Naive thymus-derived CD4-positive, alpha-beta T cell (primary cell): Measurements from ENCODE around the gene TMEM266. TPM values are rescaled to one million over a fixed set of nuclear protein-coding genes. Genes with fewer than 3 reads are reported as not detected.
A peak's percentile ranks its signal among the peaks of the same experiment; 100 is the strongest.

Experiments used
- ATAC-seq: fragments of 150-1000 bp; cut with Tn5 transposase; 2 replicates; pipeline ENCODE4 v1.10.0; 2021; ENCODE audit warnings: mild to moderate bottlenecking, moderate library complexity
- CTCF ChIA-PET: fragments of 350-600 bp; sonication (Branson Sonifier 250); formaldehyde crosslinking; loops from one replicate; lab custom pipeline; 2021; ENCODE audit warnings: antibody characterized with exemption; lab: Charles Lee
- POLR2A ChIA-PET: fragments of 350-600 bp; sonication (Branson Sonifier 250); formaldehyde crosslinking; loops from one replicate; lab custom pipeline; 2021; ENCODE audit warnings: antibody characterized with exemption, inconsistent platforms; lab: Charles Lee
- DNase-seq, 9 donors: peaks; one replicate each; pipeline versions ENCODE4 v3.0.0 to v3.0.0-alpha.2; 2020 to 2022; ENCODE audit warnings: mixed read lengths in 1 of 9
- H3K27ac ChIP-seq: one replicate; pipeline ENCODE4 v1.7.0; 2013; ENCODE audit warnings: mild to moderate bottlenecking, low read depth, low read length, moderate library complexity
- H3K27me3 ChIP-seq, 2 donors: one replicate each; pipeline ENCODE4 v1.7.0; 2013; ENCODE audit warnings: low read length in 2 of 2, mild to moderate bottlenecking in 2 of 2, moderate library complexity in 2 of 2; ENCODE audit not compliant: control insufficient read depth in 2 of 2, insufficient read depth in 2 of 2
- H3K36me3 ChIP-seq, 3 experiments: 1 replicate in 2 of 3; 2 replicates in 1 of 3; pipeline ENCODE4 v1.7.0; 2013; ENCODE audit warnings: low read length in 3 of 3, mild to moderate bottlenecking in 3 of 3, moderate library complexity in 1 of 3; ENCODE audit not compliant: insufficient read depth in 3 of 3, control insufficient read depth in 2 of 3
- H3K4me1 ChIP-seq, 2 donors: one replicate each; pipeline ENCODE4 v1.7.0; 2013; ENCODE audit warnings: low read length in 2 of 2, mild to moderate bottlenecking in 2 of 2, moderate library complexity in 1 of 2; ENCODE audit not compliant: control insufficient read depth in 2 of 2, insufficient read depth in 2 of 2
- H3K4me3 ChIP-seq: 2 replicates; pipeline ENCODE4 v1.7.0; 2013; ENCODE audit warnings: mild to moderate bottlenecking, low read length
- H3K9me3 ChIP-seq, 3 experiments: 1 replicate in 2 of 3; 2 replicates in 1 of 3; pipeline ENCODE4 v1.7.0; 2013; ENCODE audit warnings: low read length in 3 of 3; ENCODE audit not compliant: control insufficient read depth in 2 of 3
- H3K27ac Mint-ChIP-seq, 9 donors: one replicate each; pipeline ENCODE4 v1.8.0; 2020 to 2022; ENCODE audit warnings: mixed read lengths in 9 of 9, mild to moderate bottlenecking in 8 of 9, moderate library complexity in 5 of 9, inconsistent platforms in 2 of 9
- H3K27me3 Mint-ChIP-seq, 5 donors: one replicate each; pipeline ENCODE4 v1.8.0; 2021 to 2022; ENCODE audit warnings: mixed read lengths in 5 of 5, mild to moderate bottlenecking in 1 of 5
- H3K36me3 Mint-ChIP-seq, 5 donors: one replicate each; pipeline ENCODE4 v1.8.0; 2020 to 2022; ENCODE audit warnings: mixed read lengths in 5 of 5, mild to moderate bottlenecking in 3 of 5, inconsistent platforms in 1 of 5
- H3K4me1 Mint-ChIP-seq, 7 donors: one replicate each; pipeline ENCODE4 v1.8.0; 2020 to 2022; ENCODE audit warnings: mixed read lengths in 7 of 7, mild to moderate bottlenecking in 3 of 7, inconsistent platforms in 1 of 7
- H3K4me3 Mint-ChIP-seq, 10 donors: one replicate each; pipeline ENCODE4 v1.8.0; 2020 to 2022; ENCODE audit warnings: mild to moderate bottlenecking in 10 of 10, mixed read lengths in 10 of 10, moderate library complexity in 6 of 10, inconsistent platforms in 2 of 10
- H3K9me3 Mint-ChIP-seq, 11 donors: one replicate each; pipeline ENCODE4 v1.8.0; 2020 to 2022; ENCODE audit warnings: mixed read lengths in 11 of 11, mild to moderate bottlenecking in 4 of 11, inconsistent platforms in 1 of 11, moderate library complexity in 1 of 11
- intact Hi-C, 2 donors: fragments of 100-400 bp; cut with micrococcal nuclease; formaldehyde crosslinking; loops; one replicate each; pipeline ENCODE4 v1.15.1; 2023
- polyA plus RNA-seq, 2 donors: library from polyadenylated mRNA; unstranded; fragments of 300-500 nt; fragmentation: Illumina TruSeq; gene quantifications; one replicate each; pipeline ENCODE4 v1.2.3, GENCODE V29; 2021
- total RNA-seq, 6 experiments: library from RNA in 5 of 6; stranded (reverse) in 5 of 6; gene quantifications; 1 replicate in 5 of 6; 2 replicates in 1 of 6; pipeline ENCODE4 v1.2.3 and lab custom pipeline; 2021 to 2026

Gene TMEM266
- total and polyA plus RNA-seq, 7 experiments from 2014 or later = not detected

GRCh38 chr15:76155731-76156130, 95.9 kb downstream of the TMEM266 start:
- no peaks in the 10 kb centered on the region for H3K36me3 Mint-ChIP-seq
- H3K27ac ChIP-seq = no peak overlapping the region
- H3K4me3 ChIP-seq = no peak overlapping the region
- H3K27me3 ChIP-seq = no peaks in the 10 kb centered on the region
- no peaks in the 10 kb centered on the region for H3K36me3 ChIP-seq
- CTCF ChIA-PET = interaction anchor here (0.7 to 1.9 kb wide), 2 partner anchors 16 to 33 kb away, joined by 3 to 7 read pairs; no protein-coding TSS in a partner anchor
- peaks cover 0 to 6% (median 3%) of the 10 kb centered on the region in 7 donors for H3K4me1 Mint-ChIP-seq
- H3K27ac Mint-ChIP-seq = no peak overlapping the region
- no peak overlapping the region for H3K4me3 Mint-ChIP-seq
- no peak for ATAC-seq
- H3K4me1 ChIP-seq = no peaks in the 10 kb centered on the region
- POLR2A ChIA-PET = no interaction called here
- intact Hi-C loops = no loop called here
- H3K9me3 Mint-ChIP-seq = no peaks in the 10 kb centered on the region
- no peaks in the 10 kb centered on the region for H3K9me3 ChIP-seq
- peaks cover 0 to 12% (median 3%) of the 10 kb centered on the region in 5 donors for H3K27me3 Mint-ChIP-seq
- DNase-seq = no peak

GRCh38 chr15:76158226-76158625, 98.4 kb downstream of the TMEM266 start:
- Mint-ChIP-seq H3K4me1 (no peaks in the 10 kb centered on the region), H3K9me3 (no peaks in the 10 kb centered on the region), H3K4me3 (no peak overlapping the region), H3K36me3 (no peaks in the 10 kb centered on the region), H3K27me3 (peaks cover 0 to 13% (median 2%) of the 10 kb centered on the region in 5 donors), H3K27ac (no peak overlapping the region)
- Histone ChIP-seq H3K4me3 (no peak overlapping the region), H3K4me1 (no peaks in the 10 kb centered on the region), H3K27me3 (no peaks in the 10 kb centered on the region), H3K27ac (no peak overlapping the region), H3K9me3 (no peaks in the 10 kb centered on the region), H3K36me3 (no peaks in the 10 kb centered on the region)
- ATAC-seq = no peak
- ChIA-PET CTCF (no interaction called here), POLR2A (no interaction called here)
- intact Hi-C loops = no loop called here
- no peak for DNase-seq

- POLR2A ChIA-PET = interaction anchor here (0.6 kb wide), 1 partner anchor 33 kb away, joined by 3 read pairs; no protein-coding TSS in a partner anchor
- peaks cover 0 to 2% (median 0%) of the 10 kb centered on the region in 7 donors for H3K4me1 Mint-ChIP-seq
- Histone ChIP-seq H3K27ac (no peak overlapping the region), H3K4me3 (no peak overlapping the region), H3K9me3 (no peaks in the 10 kb centered on the region), H3K4me1 (no peaks in the 10 kb centered on the region), H3K36me3 (no peaks in the 10 kb centered on the region), H3K27me3 (no peaks in the 10 kb centered on the region)
- H3K27ac Mint-ChIP-seq = no peak overlapping the region
- peaks cover 0 to 13% (median 0%) of the 10 kb centered on the region in 5 donors for H3K27me3 Mint-ChIP-seq
- intact Hi-C loops = no loop called here
- no peaks in the 10 kb centered on the region for H3K9me3 Mint-ChIP-seq
- no peak for ATAC-seq
- CTCF ChIA-PET = no interaction called here
- H3K36me3 Mint-ChIP-seq = no peaks in the 10 kb centered on the region
- H3K4me3 Mint-ChIP-seq = no peak overlapping the region
- DNase-seq = no peak
These were observed 99.0 kb downstream of the TMEM266 start for GRCh38 chr15:76158815-76159214.

DNA sequence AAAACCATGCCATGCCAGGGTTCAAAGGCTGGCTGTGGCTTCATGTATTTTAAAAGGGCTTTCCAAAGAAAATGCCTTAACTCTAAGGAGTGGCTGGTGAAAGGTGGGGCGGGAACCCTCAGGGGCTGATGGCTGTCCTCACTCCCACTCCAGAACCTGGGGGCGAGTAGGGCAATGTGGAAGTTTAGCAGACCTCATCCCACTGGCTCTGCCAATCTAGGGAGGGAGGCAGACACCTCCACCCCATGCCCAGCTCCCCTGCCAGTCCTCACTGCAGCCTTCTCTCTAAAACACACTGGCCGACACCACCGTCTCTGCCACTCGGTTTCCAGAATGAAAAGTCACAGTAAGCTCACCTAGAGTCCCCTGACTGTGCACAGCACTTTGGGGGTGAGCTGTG, 99.5 kb downstream of the TMEM266 start:
- ChIA-PET POLR2A (interaction anchor here (0.6 kb wide), 1 partner anchor 33 kb away, joined by 3 read pairs; no protein-coding TSS in a partner anchor), CTCF (no interaction called here)
- H3K4me1 Mint-ChIP-seq = peaks cover 0 to 4% (median 0%) of the 10 kb centered on the region in 7 donors
- no peaks in the 10 kb centered on the region for H3K36me3 Mint-ChIP-seq
- H3K27ac Mint-ChIP-seq = no peak overlapping the region
- no peak overlapping the region for H3K4me3 Mint-ChIP-seq
- Histone ChIP-seq H3K4me3 (no peak overlapping the region), H3K9me3 (no peaks in the 10 kb centered on the region), H3K4me1 (no peaks in the 10 kb centered on the region), H3K36me3 (no peaks in the 10 kb centered on the region), H3K27me3 (no peaks in the 10 kb centered on the region), H3K27ac (no peak overlapping the region)
- DNase-seq (no peak), ATAC-seq (no peak)
- peaks cover 0 to 13% (median 0%) of the 10 kb centered on the region in 5 donors for H3K27me3 Mint-ChIP-seq
- intact Hi-C loops = no loop called here
- H3K9me3 Mint-ChIP-seq = no peaks in the 10 kb centered on the region

GRCh38 chr15:76160426-76161152, 100.8 kb downstream of the TMEM266 start:
- H3K9me3 ChIP-seq = no peaks in the 10 kb centered on the region
- H3K36me3 ChIP-seq = no peaks in the 10 kb centered on the region
- CTCF ChIA-PET = no interaction called here
- Mint-ChIP-seq H3K27me3 (peaks cover 0 to 13% (median 0%) of the 10 kb centered on the region in 5 donors), H3K4me3 (no peak overlapping the region), H3K4me1 (peaks cover 0 to 4% (median 0%) of the 10 kb centered on the region in 7 donors), H3K9me3 (no peaks in the 10 kb centered on the region), H3K27ac (no peak overlapping the region), H3K36me3 (no peaks in the 10 kb centered on the region)
- ATAC-seq (no peak), DNase-seq (no peak)
- no peak overlapping the region for H3K4me3 ChIP-seq
- no peaks in the 10 kb centered on the region for H3K4me1 ChIP-seq
- no peaks in the 10 kb centered on the region for H3K27me3 ChIP-seq
- POLR2A ChIA-PET = no interaction called here
- H3K27ac ChIP-seq = no peak overlapping the region
- intact Hi-C loops = no loop called here

GRCh38 chr15:76161153-76162035, 101.6 kb downstream of the TMEM266 start:
- Histone ChIP-seq H3K36me3 (no peaks in the 10 kb centered on the region), H3K27ac (no peak overlapping the region), H3K4me3 (no peak overlapping the region), H3K4me1 (no peaks in the 10 kb centered on the region), H3K9me3 (no peaks in the 10 kb centered on the region), H3K27me3 (no peaks in the 10 kb centered on the region)
- ChIA-PET POLR2A (no interaction called here), CTCF (no interaction called here)
- intact Hi-C loops = no loop called here
- ATAC-seq (no peak), DNase-seq (no peak)
- H3K4me3 Mint-ChIP-seq = no peak overlapping the region
- peak overlapping the region in 1 of 9 donors; percentile 41 for H3K27ac Mint-ChIP-seq
- H3K4me1 Mint-ChIP-seq = peaks cover 0 to 4% (median 0%) of the 10 kb centered on the region in 7 donors
- no peaks in the 10 kb centered on the region for H3K9me3 Mint-ChIP-seq
- H3K27me3 Mint-ChIP-seq = peaks cover 0 to 13% (median 0%) of the 10 kb centered on the region in 5 donors
- no peaks in the 10 kb centered on the region for H3K36me3 Mint-ChIP-seq
